ENCODE results near the gene NHP2. TPM values are rescaled to one million over a fixed set of nuclear protein-coding genes. Genes with fewer than 3 reads are reported as not detected.
A peak's percentile ranks its signal among the peaks of the same experiment; 100 is the strongest.

The NHP2 gene
- total and polyA plus RNA-seq, 2 experiments from 2014 or later = 148 to 178 TPM

- Histone ChIP-seq H4K20me1 (ENCODE audit: insufficient read depth, poor library complexity, severe bottlenecking) (no peaks in the 10 kb centered on the region), H3K4me2 (no peak overlapping the region), H3K4me1 (ENCODE audit: insufficient read depth) (no peaks in the 10 kb centered on the region), H3K27me3 (no peaks in the 10 kb centered on the region), H2AFZ (no peak overlapping the region), H3K27ac (peak overlapping the region; percentile 14), H3K4me3 (no peak overlapping the region), H3K36me3 (replicated peaks; ENCODE audit: insufficient read depth, low read depth) (no peaks in the 10 kb centered on the region), H3K9me2 (replicated peaks; ENCODE audit: insufficient read depth) (no peaks in the 10 kb centered on the region), H3K9me3 (ENCODE audit: low read depth) (no peaks in the 10 kb centered on the region), H3K79me2 (no peaks in the 10 kb centered on the region)
- WGBS (ENCODE audit: low lambda C conversion rate, missing lambda C conversion rate) = 59% methylated on average over 4 of the region's 4 CpGs
- no peak for DNase-seq (ENCODE audit: low spot score)
- no peak for TF ChIP-seq EZH2phosphoT487 (IDR thresholded peaks at IDR 0.05; ENCODE audit: low read depth, severe bottlenecking, unreplicated experiment)
- TF ChIP-seq EZH2 (IDR thresholded peaks at IDR 0.05; ENCODE audit: borderline replicate concordance) = no peak
- TF ChIP-seq CTCF (IDR thresholded peaks at IDR 0.05; ENCODE audit: poor library complexity) = no peak
Observed at GRCh38 chr5:178182158-178182876, 28.6 kb upstream of the NHP2 start.

- Histone ChIP-seq H2AFZ (no peak overlapping the region), H3K9me2 (replicated peaks; ENCODE audit: insufficient read depth) (no peaks in the 10 kb centered on the region), H3K27ac (no peak overlapping the region), H3K27me3 (no peaks in the 10 kb centered on the region), H3K4me3 (no peak overlapping the region), H4K20me1 (ENCODE audit: insufficient read depth, poor library complexity, severe bottlenecking) (no peaks in the 10 kb centered on the region), H3K9me3 (ENCODE audit: low read depth) (no peaks in the 10 kb centered on the region), H3K4me2 (no peak overlapping the region), H3K4me1 (ENCODE audit: insufficient read depth) (no peaks in the 10 kb centered on the region), H3K36me3 (replicated peaks; ENCODE audit: insufficient read depth, low read depth) (no peaks in the 10 kb centered on the region), H3K79me2 (no peaks in the 10 kb centered on the region)
- no peak for DNase-seq (ENCODE audit: low spot score)
- TF ChIP-seq EZH2phosphoT487 (IDR thresholded peaks at IDR 0.05; ENCODE audit: low read depth, severe bottlenecking, unreplicated experiment) (no peak), CTCF (IDR thresholded peaks at IDR 0.05; ENCODE audit: poor library complexity) (no peak), EZH2 (IDR thresholded peaks at IDR 0.05; ENCODE audit: borderline replicate concordance) (no peak)
- 27% methylated on average over 9 of the region's 9 CpGs for WGBS (ENCODE audit: low lambda C conversion rate, missing lambda C conversion rate)
Observed at GRCh38 chr5:178180141-178180863, 26.6 kb upstream of the NHP2 start.

GRCh38 chr5:178177569-178177968 lies 23.9 kb upstream of the NHP2 start:
- Histone ChIP-seq H3K27me3 (no peaks in the 10 kb centered on the region), H3K4me1 (ENCODE audit: insufficient read depth) (no peaks in the 10 kb centered on the region), H3K4me3 (no peak overlapping the region), H3K4me2 (no peak overlapping the region), H3K79me2 (no peaks in the 10 kb centered on the region), H3K27ac (no peak overlapping the region), H2AFZ (no peak overlapping the region), H3K9me2 (replicated peaks; ENCODE audit: insufficient read depth) (no peaks in the 10 kb centered on the region), H4K20me1 (ENCODE audit: insufficient read depth, poor library complexity, severe bottlenecking) (no peaks in the 10 kb centered on the region), H3K9me3 (ENCODE audit: low read depth) (no peaks in the 10 kb centered on the region), H3K36me3 (replicated peaks; ENCODE audit: insufficient read depth, low read depth) (no peaks in the 10 kb centered on the region)
- TF ChIP-seq EZH2phosphoT487 (IDR thresholded peaks at IDR 0.05; ENCODE audit: low read depth, severe bottlenecking, unreplicated experiment) = no peak
- TF ChIP-seq EZH2 (IDR thresholded peaks at IDR 0.05; ENCODE audit: borderline replicate concordance) = no peak
- TF ChIP-seq CTCF (IDR thresholded peaks at IDR 0.05; ENCODE audit: poor library complexity) = no peak
- no peak for DNase-seq (ENCODE audit: low spot score)
- WGBS (ENCODE audit: low lambda C conversion rate, missing lambda C conversion rate) = 88% methylated on average over 8 of the region's 8 CpGs
